ENCODE measurements around the gene AHI1. TPM values are rescaled to one million over a fixed set of nuclear protein-coding genes. Genes with fewer than 3 reads are reported as not detected.

AHI1 gene
- total and polyA plus RNA-seq, 10 of the 15 experiments (the other 5 are each of a cell fraction or from before 2014, with no cell fraction given) = 3.2 to 9.5 (median 4.6) TPM

- ATAC-seq (peak; percentile 60), FAIRE-seq (no peak), DNase-seq (ENCODE audit: low read depth, low spot score) (no peak)
- POLR2A ChIA-PET = no interaction called here
- H3K9ac ChIP-seq (ENCODE audit: control insufficient read depth, insufficient read depth, low read length) = no peak overlapping the region
- H3K27ac ChIP-seq (ENCODE audit: control insufficient read depth, insufficient read depth) = no peak overlapping the region
- no peaks in the 10 kb centered on the region for H3K9me3 ChIP-seq (replicated peaks; ENCODE audit: control insufficient read depth, insufficient read depth, low read length)
- in situ Hi-C loops (cut with MboI) (no loop called here), intact Hi-C loops (cut with micrococcal nuclease; ENCODE audit: unreplicated experiment) (no loop called here)
- H3K36me3 ChIP-seq (ENCODE audit: control insufficient read depth in 2 of 2, insufficient read depth in 2 of 2, low read length in 1 of 2) = no peaks in the 10 kb centered on the region
- H3K4me3 ChIP-seq = no peak overlapping the region
- no peaks in the 10 kb centered on the region; a peak in 1 of 4 replicates for H3K27me3 ChIP-seq (replicated peaks in 1 of 2; ENCODE audit: control insufficient read depth in 2 of 2, insufficient read depth in 2 of 2, low read length in 1 of 2)
- no peaks in the 10 kb centered on the region for H3K79me2 ChIP-seq (ENCODE audit: control insufficient read depth, insufficient read depth, low read length)
- no peaks in the 10 kb centered on the region for H3K4me1 ChIP-seq (ENCODE audit: control insufficient read depth, insufficient read depth, low read length)
- no peak overlapping the region for H2AFZ ChIP-seq (ENCODE audit: control insufficient read depth, low read depth, low read length)
- SMC1A ChIA-PET (ENCODE audit: uncharacterized antibody, unreplicated experiment) = interaction anchor here (1.0 kb wide), 1 partner anchor 19 kb away, joined by 3 read pairs; no protein-coding TSS in a partner anchor
- TF ChIP-seq ZNF274 (IDR thresholded peaks at IDR 0.05; ENCODE audit: insufficient read depth, insufficient read length) (no peak), CTCF (IDR thresholded peaks at IDR 0.05 in 2 of 3, conservative IDR thresholded peaks at IDR 0.05 in 1 of 3; ENCODE audit: control insufficient read depth in 2 of 3, extremely low read depth in 1 of 3, insufficient read depth in 1 of 3, low read depth in 3 of 3, low read length in 3 of 3) (peak in 1 of 3 experiments; percentile 20; a peak in 1 of 6 replicates), MEF2B (IDR thresholded peaks at IDR 0.05; ENCODE audit: partially characterized antibody, poor library complexity, severe bottlenecking) (peak; percentile 17)
- RAD21 ChIA-PET (ENCODE audit: unreplicated experiment) = interaction anchor here (1.0 kb wide), 1 partner anchor 16 kb away, joined by 3 read pairs; no protein-coding TSS in a partner anchor
- CTCF ChIA-PET = interaction anchor here (0.8 to 1.2 kb wide), 2 partner anchors 14 to 159 kb away, joined by 3 to 4 read pairs; no protein-coding TSS in a partner anchor
- no peaks in the 10 kb centered on the region for H4K20me1 ChIP-seq (ENCODE audit: control insufficient read depth, insufficient read depth)
- WGBS (ENCODE audit: insufficient coverage, insufficient replicate concordance, low lambda C conversion rate, missing lambda C conversion rate) = 33% methylated on average over 3 of the region's 3 CpGs
- BruUV-seq (replicated peaks) = no TSS peak
- H3K4me2 ChIP-seq (ENCODE audit: control insufficient read depth, insufficient read depth) = no peak overlapping the region
Measured at GRCh38 chr6:135265278-135265677, 232.3 kb downstream of the AHI1 start.

Measured in GM12878 (cell line).